GM12872 (cell line): ENCODE data around the gene CNOT11.

Source experiments
- TF ChIP-seq, protein P1 (sequence below): IDR thresholded peaks from 3 replicates; pipeline ENCODE4 v1.5.1; 2011; ENCODE audit warnings: low read depth, mild to moderate bottlenecking, low read length, moderate library complexity; ENCODE audit not compliant: insufficient read depth

The CNOT11 gene

DNA sequence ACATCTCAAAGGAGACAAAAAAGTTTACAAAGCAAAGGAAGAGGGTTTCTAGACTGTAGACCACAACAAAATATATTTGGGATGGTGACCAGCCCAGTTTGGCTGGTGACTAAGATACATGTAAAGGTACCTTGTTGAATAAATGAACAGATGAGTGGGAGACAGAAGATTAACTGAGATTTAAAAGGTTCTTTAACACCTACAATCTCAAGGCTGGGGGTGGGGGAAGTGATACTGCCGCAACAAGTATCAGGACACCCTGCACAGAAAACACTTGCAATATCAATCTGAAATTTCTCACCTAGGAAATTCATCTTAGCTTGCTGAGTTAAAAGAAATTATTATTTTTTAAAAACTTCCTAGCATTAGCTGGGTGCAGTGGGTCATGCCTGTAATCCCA is 47.5 kb downstream of the CNOT11 start:
- TF ChIP-seq, protein P1, sequence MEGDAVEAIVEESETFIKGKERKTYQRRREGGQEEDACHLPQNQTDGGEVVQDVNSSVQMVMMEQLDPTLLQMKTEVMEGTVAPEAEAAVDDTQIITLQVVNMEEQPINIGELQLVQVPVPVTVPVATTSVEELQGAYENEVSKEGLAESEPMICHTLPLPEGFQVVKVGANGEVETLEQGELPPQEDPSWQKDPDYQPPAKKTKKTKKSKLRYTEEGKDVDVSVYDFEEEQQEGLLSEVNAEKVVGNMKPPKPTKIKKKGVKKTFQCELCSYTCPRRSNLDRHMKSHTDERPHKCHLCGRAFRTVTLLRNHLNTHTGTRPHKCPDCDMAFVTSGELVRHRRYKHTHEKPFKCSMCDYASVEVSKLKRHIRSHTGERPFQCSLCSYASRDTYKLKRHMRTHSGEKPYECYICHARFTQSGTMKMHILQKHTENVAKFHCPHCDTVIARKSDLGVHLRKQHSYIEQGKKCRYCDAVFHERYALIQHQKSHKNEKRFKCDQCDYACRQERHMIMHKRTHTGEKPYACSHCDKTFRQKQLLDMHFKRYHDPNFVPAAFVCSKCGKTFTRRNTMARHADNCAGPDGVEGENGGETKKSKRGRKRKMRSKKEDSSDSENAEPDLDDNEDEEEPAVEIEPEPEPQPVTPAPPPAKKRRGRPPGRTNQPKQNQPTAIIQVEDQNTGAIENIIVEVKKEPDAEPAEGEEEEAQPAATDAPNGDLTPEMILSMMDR = no peak

DNA sequence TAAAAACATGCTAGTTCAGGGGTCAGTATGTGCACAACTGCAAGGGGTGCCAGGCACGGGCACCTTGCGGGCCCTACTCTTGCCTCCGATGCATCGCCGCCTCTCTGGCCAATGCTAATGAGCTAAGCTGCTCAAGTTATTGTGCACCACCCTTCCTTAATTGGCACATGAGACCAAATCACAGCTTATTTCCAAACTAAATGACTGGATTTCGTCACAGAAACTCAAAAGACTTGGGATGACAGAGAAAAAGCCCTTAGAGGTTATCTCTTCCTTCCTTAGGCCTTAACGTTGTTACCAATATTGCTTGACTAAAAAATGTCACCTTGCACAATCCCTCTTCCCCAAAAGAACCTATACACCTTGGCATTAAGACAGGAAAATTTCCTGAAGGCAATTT is 48.1 kb downstream of the CNOT11 start:
- TF ChIP-seq, protein P1 = no peak

GRCh38 chr2:101302016-101302415 is 49.3 kb downstream of the CNOT11 start:
- TF ChIP-seq, protein P1 = no peak

- TF ChIP-seq, protein P1 = no peak
These were observed 51.0 kb downstream of the CNOT11 start for GRCh38 chr2:101303688-101304087.

DNA sequence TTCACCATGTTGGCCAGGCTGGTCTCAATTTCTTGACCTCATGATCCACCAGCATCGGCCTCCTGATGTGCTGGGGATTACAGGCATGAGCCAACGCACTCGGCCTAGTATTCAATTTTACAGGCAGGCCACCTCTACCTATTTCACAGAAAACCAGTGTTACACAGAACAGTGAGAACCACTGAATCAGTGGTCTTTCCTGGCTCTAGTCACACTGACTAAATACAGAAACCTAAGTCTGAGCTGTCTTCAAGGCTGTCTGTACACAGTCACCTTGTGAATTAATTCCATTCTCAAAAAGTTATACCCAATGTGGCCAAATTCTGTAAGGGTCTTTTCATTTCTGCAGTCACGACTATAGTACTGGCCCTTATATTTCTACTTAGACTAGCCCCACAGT is 52.3 kb downstream of the CNOT11 start:
- TF ChIP-seq, protein P1 = no peak

DNA sequence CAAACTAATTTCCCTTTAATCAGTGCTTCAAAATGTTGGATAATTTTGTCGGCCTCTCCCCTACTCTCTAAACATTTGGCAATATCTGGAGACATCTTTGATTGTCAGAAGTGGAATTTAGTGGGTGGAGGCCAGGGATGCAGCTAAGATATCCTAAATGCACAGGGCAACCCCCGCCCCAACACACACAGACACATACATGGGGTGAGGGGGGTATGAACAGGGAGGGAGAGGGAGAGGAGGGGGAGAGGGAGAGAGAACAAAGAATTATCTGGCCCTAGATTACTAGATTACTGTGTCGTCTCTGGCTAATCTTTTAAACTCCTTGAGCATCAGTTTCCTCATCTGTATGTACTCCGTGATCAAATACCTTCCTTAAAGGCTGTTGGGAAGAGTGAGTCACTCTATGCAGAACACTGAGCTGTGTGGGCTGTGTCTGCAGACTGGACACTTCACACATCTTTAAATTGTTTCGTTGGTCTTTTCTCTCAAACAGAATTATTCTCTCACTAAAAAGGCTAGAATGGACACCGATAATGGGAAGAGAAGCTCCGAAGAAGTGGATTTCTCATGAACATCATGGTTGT is 52.9 kb downstream of the CNOT11 start:
- TF ChIP-seq, protein P1 = no peak

GRCh38 chr2:101306410-101306809 is 53.7 kb downstream of the CNOT11 start:
- TF ChIP-seq, protein P1 = no peak

- TF ChIP-seq, protein P1 = no peak
These were observed 54.8 kb downstream of the CNOT11 start for GRCh38 chr2:101307503-101307902.
